IPS-20b (cell line): Measurements from ENCODE around the gene ZMYM2.
"Not testable (repeated sequence)": the region's sequence is repeated elsewhere in the genome, so short reads cannot be mapped to it uniquely, and the experiment has no call there.

Experiments
- H3K27ac ChIP-seq: one replicate; pipeline ENCODE4 v1.5.1; 2013; ENCODE audit warnings: low read length
- H3K27me3 ChIP-seq: 2 replicates; pipeline ENCODE4 v1.6.1; 2013; ENCODE audit warnings: mild to moderate bottlenecking, low read length, inconsistent platforms; ENCODE audit not compliant: insufficient read depth
- H3K36me3 ChIP-seq: 2 replicates; pipeline ENCODE4 v1.6.1; 2013; ENCODE audit warnings: low read depth, mild to moderate bottlenecking, inconsistent platforms, low read length, moderate library complexity; ENCODE audit not compliant: insufficient read depth
- H3K4me1 ChIP-seq: 2 replicates; pipeline ENCODE4 v1.6.1; 2013; ENCODE audit warnings: mild to moderate bottlenecking, control low read depth, inconsistent platforms, low read length, moderate library complexity; ENCODE audit not compliant: insufficient read depth
- H3K4me3 ChIP-seq: 2 replicates; pipeline ENCODE4 v1.5.1; 2013; ENCODE audit warnings: mild to moderate bottlenecking, low read length, inconsistent platforms
- H3K9ac ChIP-seq: 2 replicates; pipeline ENCODE4 v1.6.1; 2013; ENCODE audit warnings: low read depth, mild to moderate bottlenecking, inconsistent platforms, low read length, moderate library complexity
- H3K9me3 ChIP-seq: 2 replicates; pipeline ENCODE4 v1.6.1; 2013; ENCODE audit warnings: mild to moderate bottlenecking, low read depth, low read length, inconsistent platforms; ENCODE audit not compliant: insufficient read depth

Gene ZMYM2

GRCh38 chr13:20024702-20025101 is 66.2 kb downstream of the ZMYM2 start:
- H3K27me3 ChIP-seq = no peaks in the 10 kb centered on the region
- H3K9me3 ChIP-seq = no peaks in the 10 kb centered on the region
- peaks cover 94% of the 10 kb centered on the region for H3K36me3 ChIP-seq
- no peaks in the 10 kb centered on the region for H3K4me1 ChIP-seq
- H3K9ac ChIP-seq = no peak overlapping the region
- H3K4me3 ChIP-seq = no peak overlapping the region
- no peak overlapping the region for H3K27ac ChIP-seq

- Histone ChIP-seq H3K9me3 (no peaks in the 10 kb centered on the region), H3K9ac (no peak overlapping the region), H3K4me3 (no peak overlapping the region), H3K27me3 (no peaks in the 10 kb centered on the region), H3K36me3 (peaks cover 94% of the 10 kb centered on the region), H3K4me1 (no peaks in the 10 kb centered on the region), H3K27ac (no peak overlapping the region)
Observed at GRCh38 chr13:20028953-20029352, 70.4 kb downstream of the ZMYM2 start.

GRCh38 chr13:20033486-20033885 is 75.0 kb downstream of the ZMYM2 start:
- Histone ChIP-seq H3K4me3 (no peak overlapping the region), H3K9ac (no peak overlapping the region), H3K27ac (no peak overlapping the region), H3K9me3 (no peaks in the 10 kb centered on the region), H3K36me3 (peaks cover 94% of the 10 kb centered on the region), H3K27me3 (no peaks in the 10 kb centered on the region), H3K4me1 (no peaks in the 10 kb centered on the region)

GRCh38 chr13:20035130-20035529 is 76.6 kb downstream of the ZMYM2 start:
- Histone ChIP-seq H3K4me3 (no peak overlapping the region), H3K9ac (no peak overlapping the region), H3K36me3 (peaks cover 90% of the 10 kb centered on the region), H3K27me3 (no peaks in the 10 kb centered on the region), H3K27ac (no peak overlapping the region), H3K9me3 (no peaks in the 10 kb centered on the region), H3K4me1 (no peaks in the 10 kb centered on the region)

GRCh38 chr13:20037908-20038307 is 79.4 kb downstream of the ZMYM2 start:
- Histone ChIP-seq H3K27me3 (no peaks in the 10 kb centered on the region), H3K4me3 (no peak overlapping the region), H3K4me1 (no peaks in the 10 kb centered on the region), H3K36me3 (peaks cover 89% of the 10 kb centered on the region), H3K9me3 (no peaks in the 10 kb centered on the region), H3K9ac (no peak overlapping the region), H3K27ac (no peak overlapping the region)

GRCh38 chr13:20042603-20043002 is 84.1 kb downstream of the ZMYM2 start:
- not testable (repeated sequence) for H3K27ac ChIP-seq, H3K4me3 ChIP-seq, H3K9ac ChIP-seq, H3K4me1 ChIP-seq, H3K27me3 ChIP-seq, H3K9me3 ChIP-seq
- peaks cover 75% of the 10 kb centered on the region for H3K36me3 ChIP-seq

GRCh38 chr13:20043207-20043925 is 84.8 kb downstream of the ZMYM2 start:
- Histone ChIP-seq H3K9me3 (no peaks in the 10 kb centered on the region), H3K27ac (no peak overlapping the region), H3K4me1 (no peaks in the 10 kb centered on the region), H3K27me3 (no peaks in the 10 kb centered on the region), H3K4me3 (no peak overlapping the region), H3K9ac (no peak overlapping the region), H3K36me3 (peaks cover 68% of the 10 kb centered on the region)

GRCh38 chr13:20044086-20044485 is 85.6 kb downstream of the ZMYM2 start:
- Histone ChIP-seq H3K36me3 (peaks cover 68% of the 10 kb centered on the region), H3K9me3 (no peaks in the 10 kb centered on the region), H3K4me1 (no peaks in the 10 kb centered on the region), H3K27me3 (no peaks in the 10 kb centered on the region), H3K27ac (no peak overlapping the region), H3K4me3 (no peak overlapping the region), H3K9ac (no peak overlapping the region)

- no peak overlapping the region for H3K9ac ChIP-seq
- peaks cover 9% of the 10 kb centered on the region; the same call in 1 of the 2 replicates for H3K4me1 ChIP-seq
- no peaks in the 10 kb centered on the region for H3K27me3 ChIP-seq
- H3K27ac ChIP-seq = no peak overlapping the region
- H3K4me3 ChIP-seq = no peak overlapping the region
- H3K36me3 ChIP-seq = peaks cover 73% of the 10 kb centered on the region
- no peaks in the 10 kb centered on the region for H3K9me3 ChIP-seq
Observed at GRCh38 chr13:20045950-20046548, 87.5 kb downstream of the ZMYM2 start.

- Histone ChIP-seq H3K27ac (no peak overlapping the region), H3K36me3 (peaks cover 72% of the 10 kb centered on the region), H3K4me3 (no peak overlapping the region), H3K27me3 (no peaks in the 10 kb centered on the region), H3K9ac (no peak overlapping the region), H3K9me3 (no peaks in the 10 kb centered on the region), H3K4me1 (peaks cover 17% of the 10 kb centered on the region; the same call in 1 of the 2 replicates)
Observed at GRCh38 chr13:20049558-20050473, 91.3 kb downstream of the ZMYM2 start.

GRCh38 chr13:20051366-20051765 is 92.8 kb downstream of the ZMYM2 start:
- no peak overlapping the region for H3K9ac ChIP-seq
- H3K4me3 ChIP-seq = no peak overlapping the region
- no peak overlapping the region for H3K27ac ChIP-seq
- H3K4me1 ChIP-seq = peaks cover 24% of the 10 kb centered on the region
- no peaks in the 10 kb centered on the region for H3K9me3 ChIP-seq
- H3K36me3 ChIP-seq = peaks cover 76% of the 10 kb centered on the region
- H3K27me3 ChIP-seq = no peaks in the 10 kb centered on the region
